Gastroesophageal sphincter (tissue), 3 donors: ENCODE results near the gene WNT11.

Experiments used
- CTCF ChIP-seq, 4 experiments: fragments of 200-600 bp in 2 of 4; fragments of 450-650 bp in 2 of 4; sonication (generic) in 1 of 4; IDR thresholded peaks; one replicate each; pipeline ENCODE4 v1.5.1; 2017 to 2019; ENCODE audit warnings: antibody characterized with exemption in 4 of 4, mild to moderate bottlenecking in 2 of 4, moderate library complexity in 2 of 4
- EP300 ChIP-seq: sonication (generic); formaldehyde crosslinking; IDR thresholded peaks from one replicate; pipeline ENCODE4 v1.6.1; 2017; ENCODE audit warnings: antibody characterized with exemption, mild to moderate bottlenecking
- POLR2A ChIP-seq, 2 donors: fragments of 450-650 bp; IDR thresholded peaks; one replicate each; pipeline ENCODE4 v1.6.1; 2017; ENCODE audit warnings: antibody characterized with exemption in 2 of 2, mild to moderate bottlenecking in 2 of 2, moderate library complexity in 1 of 2
- POLR2AphosphoS5 ChIP-seq: sonication (generic); formaldehyde crosslinking; IDR thresholded peaks from one replicate; pipeline ENCODE4 v1.6.1; 2017; ENCODE audit warnings: antibody characterized with exemption

- no peak for TF ChIP-seq CTCF (IDR thresholded peaks at IDR 0.05)
- TF ChIP-seq POLR2A (IDR thresholded peaks at IDR 0.05), result no peak
- TF ChIP-seq POLR2AphosphoS5, result no peak
- TF ChIP-seq EP300, result no peak
Measured at GRCh38 chr11:76196849-76197248, 9.5 kb downstream of the WNT11 start.
